ENCODE results near the gene ANO9. TPM values are rescaled to one million over a fixed set of nuclear protein-coding genes. Genes with fewer than 3 reads are reported as not detected.
A peak's percentile ranks its signal among the peaks of the same experiment; 100 is the strongest.
"Not testable (repeated sequence)": the region's sequence is repeated elsewhere in the genome, so short reads cannot be mapped to it uniquely, and the experiment has no call there.

Gene ANO9
- total RNA-seq, 2 donors from 2014 or later = 15.6 to 26.4 TPM

- intact Hi-C loops (cut with DNase I) = no loop called here
- no peak for TF ChIP-seq POLR2A (IDR thresholded peaks at IDR 0.05)
- TF ChIP-seq CTCF (IDR thresholded peaks at IDR 0.05) = no peak
- no peaks in the 10 kb centered on the region for H3K9me3 ChIP-seq
- DNase-seq (peak in 1 of 4 donors; percentile 11), ATAC-seq (no peak)
- 47 to 63% methylated on average over 4 to 5 of the region's 5 CpGs for WGBS, 2 donors
- H3K27ac ChIP-seq = peak overlapping the region in 1 of 4 donors; percentile 80
- peaks cover 29% of the 10 kb centered on the region for H3K4me1 ChIP-seq
- H3K36me3 ChIP-seq (replicated peaks in 1 of 2; ENCODE audit: insufficient read depth in 1 of 2, low read depth in 2 of 2) = no peaks in the 10 kb centered on the region
- H3K27me3 ChIP-seq = no peaks in the 10 kb centered on the region
- H3K4me3 ChIP-seq = no peak overlapping the region
Observed at GRCh38 chr11:415640-416041, 26.2 kb downstream of the ANO9 start.

GRCh38 chr11:414318-414857, 27.4 kb downstream of the ANO9 start:
- Histone ChIP-seq H3K4me3 (no peak overlapping the region), H3K4me1 (peaks cover 39% of the 10 kb centered on the region), H3K27ac (peak overlapping the region in 2 of 4 donors; percentile 1 to 28), H3K9me3 (no peaks in the 10 kb centered on the region), H3K36me3 (replicated peaks in 1 of 2; ENCODE audit: insufficient read depth in 1 of 2, low read depth in 2 of 2) (no peaks in the 10 kb centered on the region), H3K27me3 (no peaks in the 10 kb centered on the region)
- intact Hi-C loops (cut with DNase I) = no loop called here
- TF ChIP-seq CTCF (IDR thresholded peaks at IDR 0.05) (no peak), POLR2A (IDR thresholded peaks at IDR 0.05) (no peak)
- DNase-seq (peak in 1 of 4 donors; percentile 14), ATAC-seq (no peak)
- 59 to 74% methylated on average over 3 to 9 of the region's 9 CpGs for WGBS, 2 donors

GRCh38 chr11:413120-414081, 28.4 kb downstream of the ANO9 start:
- Histone ChIP-seq H3K4me1 (peaks cover 41% of the 10 kb centered on the region), H3K27ac (no peak overlapping the region), H3K4me3 (no peak overlapping the region), H3K27me3 (no peaks in the 10 kb centered on the region), H3K9me3 (no peaks in the 10 kb centered on the region), H3K36me3 (replicated peaks in 1 of 2; ENCODE audit: insufficient read depth in 1 of 2, low read depth in 2 of 2) (no peaks in the 10 kb centered on the region)
- no peak for ATAC-seq
- DNase-seq = peak in 3 of 4 donors; percentile 4 to 15 (median 9)
- no peak for TF ChIP-seq CTCF (IDR thresholded peaks at IDR 0.05)
- TF ChIP-seq POLR2A (IDR thresholded peaks at IDR 0.05) = no peak
- WGBS, 2 donors = 47 to 75% methylated on average over 8 to 14 of the region's 14 CpGs
- intact Hi-C loops (cut with DNase I) = no loop called here

GRCh38 chr11:412641-413119, 29.1 kb downstream of the ANO9 start:
- Histone ChIP-seq H3K27ac (no peak overlapping the region), H3K36me3 (replicated peaks in 1 of 2; ENCODE audit: insufficient read depth in 1 of 2, low read depth in 2 of 2) (no peaks in the 10 kb centered on the region), H3K4me3 (no peak overlapping the region), H3K27me3 (no peaks in the 10 kb centered on the region), H3K4me1 (peaks cover 38% of the 10 kb centered on the region), H3K9me3 (no peaks in the 10 kb centered on the region)
- DNase-seq = peak in 1 of 4 donors; percentile 4
- ATAC-seq = no peak
- intact Hi-C loops (cut with DNase I) = no loop called here
- 80 to 94% methylated on average over 2 to 5 of the region's 15 CpGs for WGBS, 2 donors
- TF ChIP-seq CTCF (IDR thresholded peaks at IDR 0.05) = no peak
- TF ChIP-seq POLR2A (IDR thresholded peaks at IDR 0.05) = no peak

GRCh38 chr11:411520-411919, 30.3 kb downstream of the ANO9 start:
- H3K27me3 ChIP-seq; ATAC-seq; H3K36me3 ChIP-seq (replicated peaks in 1 of 2; ENCODE audit: insufficient read depth in 1 of 2, low read depth in 2 of 2); H3K27ac ChIP-seq; H3K9me3 ChIP-seq; DNase-seq; H3K4me3 ChIP-seq; intact Hi-C loops (cut with DNase I): not testable (repeated sequence)
- no CpG with 5 or more reads among the region's 11 CpGs for WGBS, 2 donors
- peaks cover 41% of the 10 kb centered on the region for H3K4me1 ChIP-seq

GRCh38 chr11:410711-411110, 31.1 kb downstream of the ANO9 start:
- DNase-seq; ATAC-seq; intact Hi-C loops (cut with DNase I); H3K27ac ChIP-seq; H3K4me3 ChIP-seq; H3K36me3 ChIP-seq (replicated peaks in 1 of 2; ENCODE audit: insufficient read depth in 1 of 2, low read depth in 2 of 2); H3K9me3 ChIP-seq; H3K27me3 ChIP-seq: not testable (repeated sequence)
- H3K4me1 ChIP-seq = peaks cover 40% of the 10 kb centered on the region
- no CpG with 5 or more reads among the region's 13 CpGs for WGBS, 2 donors
